A673 (cell line): Measurements from ENCODE around the gene NCKIPSD. TPM values are rescaled to one million over a fixed set of nuclear protein-coding genes. Genes with fewer than 3 reads are reported as not detected.

Experiments used
- BruUV-seq: library from RNA; stranded (reverse); fragments of 400-500 nt; replicated peaks from 2 replicates; lab custom pipeline; 2021; lab: Mats Ljungman, UMichigan
- CTCF ChIA-PET: fragments of 300-600 bp; sonication (Branson Sonifier 250); formaldehyde crosslinking; loops from one replicate; lab custom pipeline; 2022; ENCODE audit warnings: antibody characterized with exemption; lab: Charles Lee
- POLR2A ChIA-PET: fragments of 300-600 bp; sonication (Branson Sonifier 250); formaldehyde crosslinking; loops from one replicate; lab custom pipeline; 2022; ENCODE audit warnings: antibody characterized with exemption; ENCODE audit not compliant: low non-redundant PET; lab: Charles Lee
- DNase-seq: peaks from one replicate; pipeline ENCODE4 v3.0.0-alpha.2; 2015; ENCODE audit warnings: low spot score
- H3K27ac ChIP-seq: fragments of 200-600 bp; sonication (generic); 2 replicates; pipeline ENCODE4 v1.5.1; 2016; ENCODE audit warnings: mixed run types, low read depth, mild to moderate bottlenecking, mixed read lengths, antibody characterized with exemption, low read length; ENCODE audit not compliant: poor library complexity, severe bottlenecking
- H3K27me3 ChIP-seq: fragments of 200-600 bp; sonication (generic); replicated peaks from 2 replicates; pipeline ENCODE4 v1.6.1; 2017; ENCODE audit warnings: mixed run types, low read depth, mild to moderate bottlenecking, mixed read lengths, antibody characterized with exemption, low read length; ENCODE audit not compliant: insufficient read depth, poor library complexity
- H3K36me3 ChIP-seq: fragments of 200-600 bp; sonication (generic); 2 replicates; pipeline ENCODE4 v1.6.1; 2016; ENCODE audit warnings: mixed run types, mild to moderate bottlenecking, mixed read lengths, antibody characterized with exemption, low read length; ENCODE audit not compliant: insufficient read depth, poor library complexity, severe bottlenecking
- H3K4me1 ChIP-seq: fragments of 200-600 bp; sonication (generic); 2 replicates; pipeline ENCODE4 v1.6.1; 2017; ENCODE audit warnings: mixed run types, mild to moderate bottlenecking, mixed read lengths, antibody characterized with exemption, low read length; ENCODE audit not compliant: insufficient read depth, poor library complexity, severe bottlenecking
- H3K4me3 ChIP-seq: fragments of 200-600 bp; sonication (generic); 2 replicates; pipeline ENCODE4 v1.5.1; 2016; ENCODE audit warnings: low read depth, mixed run types, mild to moderate bottlenecking, mixed read lengths, low read length; ENCODE audit not compliant: poor library complexity, severe bottlenecking
- H3K9me3 ChIP-seq: fragments of 200-600 bp; sonication (generic); 2 replicates; pipeline ENCODE4 v1.6.1; 2016; ENCODE audit warnings: mixed run types, low read depth, mild to moderate bottlenecking, mixed read lengths, antibody characterized with exemption, low read length; ENCODE audit not compliant: poor library complexity, severe bottlenecking
- EZH2 ChIP-seq: fragments of 200-600 bp; sonication (generic); IDR thresholded peaks from 2 replicates; pipeline ENCODE4 v1.6.1; 2017; ENCODE audit warnings: borderline replicate concordance, low read depth, mild to moderate bottlenecking, mixed read lengths, antibody characterized with exemption, low read length; ENCODE audit not compliant: poor library complexity, severe bottlenecking
- intact Hi-C: fragments of 100-400 bp; cut with micrococcal nuclease; formaldehyde crosslinking; loops from one replicate; pipeline ENCODE4 v1.10.0; 2022; ENCODE audit not compliant: unreplicated experiment
- total RNA-seq: library from RNA; stranded (reverse); gene quantifications from 2 replicates; pipeline ENCODE4 v1.2.3, GENCODE V29; 2021
- TF ChIP-seq, protein P1 (sequence below): fragments of 300-800, 200-600 bp; sonication (generic); conservative IDR thresholded peaks from 2 replicates; pipeline ENCODE4 v1.5.1; 2017; ENCODE audit warnings: low read depth, mild to moderate bottlenecking, antibody characterized with exemption, low read length, moderate library complexity, mixed read lengths

The NCKIPSD gene
- total RNA-seq, 1 experiment from 2014 or later: 15.0 TPM

- H3K27me3 ChIP-seq: no peaks in the 10 kb centered on the region
- H3K36me3 ChIP-seq: no peaks in the 10 kb centered on the region
- TF ChIP-seq EZH2: no peak
- TF ChIP-seq, protein P1, sequence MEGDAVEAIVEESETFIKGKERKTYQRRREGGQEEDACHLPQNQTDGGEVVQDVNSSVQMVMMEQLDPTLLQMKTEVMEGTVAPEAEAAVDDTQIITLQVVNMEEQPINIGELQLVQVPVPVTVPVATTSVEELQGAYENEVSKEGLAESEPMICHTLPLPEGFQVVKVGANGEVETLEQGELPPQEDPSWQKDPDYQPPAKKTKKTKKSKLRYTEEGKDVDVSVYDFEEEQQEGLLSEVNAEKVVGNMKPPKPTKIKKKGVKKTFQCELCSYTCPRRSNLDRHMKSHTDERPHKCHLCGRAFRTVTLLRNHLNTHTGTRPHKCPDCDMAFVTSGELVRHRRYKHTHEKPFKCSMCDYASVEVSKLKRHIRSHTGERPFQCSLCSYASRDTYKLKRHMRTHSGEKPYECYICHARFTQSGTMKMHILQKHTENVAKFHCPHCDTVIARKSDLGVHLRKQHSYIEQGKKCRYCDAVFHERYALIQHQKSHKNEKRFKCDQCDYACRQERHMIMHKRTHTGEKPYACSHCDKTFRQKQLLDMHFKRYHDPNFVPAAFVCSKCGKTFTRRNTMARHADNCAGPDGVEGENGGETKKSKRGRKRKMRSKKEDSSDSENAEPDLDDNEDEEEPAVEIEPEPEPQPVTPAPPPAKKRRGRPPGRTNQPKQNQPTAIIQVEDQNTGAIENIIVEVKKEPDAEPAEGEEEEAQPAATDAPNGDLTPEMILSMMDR: no peak
- POLR2A ChIA-PET: no interaction called here
- no peaks in the 10 kb centered on the region for H3K4me1 ChIP-seq
- DNase-seq: no peak
- no peak overlapping the region for H3K4me3 ChIP-seq
- intact Hi-C loops: no loop called here
- no peak overlapping the region for H3K27ac ChIP-seq
- no TSS peak for BruUV-seq
- H3K9me3 ChIP-seq: no peaks in the 10 kb centered on the region
- CTCF ChIA-PET: no interaction called here
Measured at GRCh38 chr3:48652923-48653715, 32.6 kb downstream of the NCKIPSD start.

DNA sequence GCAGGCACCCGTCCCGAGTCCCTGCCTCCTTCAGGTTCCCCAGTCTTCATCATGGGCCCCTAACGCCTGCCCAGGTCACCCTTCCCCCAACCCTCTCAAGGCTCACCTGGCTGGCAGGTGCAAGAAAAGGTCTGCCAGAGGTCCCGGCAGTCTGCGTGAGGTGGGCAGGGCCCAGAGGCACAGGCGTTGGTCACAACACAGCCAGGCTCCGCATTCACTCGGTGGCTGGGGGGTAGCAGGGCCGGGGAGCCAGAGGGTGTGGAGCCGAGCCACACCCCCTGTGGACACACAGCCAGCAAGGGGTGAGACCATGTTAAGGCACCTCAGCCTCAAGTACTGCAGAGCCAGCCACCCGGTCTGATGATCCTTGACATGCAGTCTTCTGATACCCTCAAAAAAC lies 33.9 kb downstream of the NCKIPSD start:
- no peak for DNase-seq
- Histone ChIP-seq H3K27ac (no peak overlapping the region), H3K36me3 (no peaks in the 10 kb centered on the region), H3K9me3 (no peaks in the 10 kb centered on the region), H3K4me1 (no peaks in the 10 kb centered on the region), H3K27me3 (no peaks in the 10 kb centered on the region), H3K4me3 (no peak overlapping the region)
- ChIA-PET POLR2A (no interaction called here), CTCF (no interaction called here)
- no TSS peak for BruUV-seq
- intact Hi-C loops: no loop called here
- TF ChIP-seq EZH2: no peak
- TF ChIP-seq, protein P1: no peak

DNA sequence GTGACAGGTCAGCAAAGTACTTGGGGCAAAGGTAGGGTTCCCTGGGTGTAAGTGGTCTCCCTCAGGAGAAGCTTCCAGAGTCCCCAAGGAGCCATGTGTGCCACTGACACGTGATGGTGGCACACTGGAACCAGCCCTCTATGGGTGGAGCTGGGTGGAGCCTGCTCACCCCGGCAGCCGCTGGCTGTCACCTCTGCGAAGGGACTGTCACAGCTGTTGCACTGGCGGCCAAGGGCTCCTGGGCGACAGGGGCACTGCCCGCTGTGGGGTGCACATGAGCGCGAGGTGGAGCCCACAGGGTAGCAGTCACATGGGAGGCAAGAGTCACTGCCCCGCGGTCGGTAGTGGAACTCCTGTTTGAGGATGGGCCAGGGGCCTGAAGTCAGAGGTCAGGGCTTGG lies 35.0 kb downstream of the NCKIPSD start:
- BruUV-seq: no TSS peak
- H3K4me3 ChIP-seq: no peak overlapping the region
- H3K27ac ChIP-seq: no peak overlapping the region
- TF ChIP-seq, protein P1: no peak
- intact Hi-C loops: no loop called here
- no peaks in the 10 kb centered on the region for H3K36me3 ChIP-seq
- no peak for DNase-seq
- POLR2A ChIA-PET: no interaction called here
- no peaks in the 10 kb centered on the region for H3K4me1 ChIP-seq
- CTCF ChIA-PET: no interaction called here
- no peaks in the 10 kb centered on the region for H3K27me3 ChIP-seq
- no peaks in the 10 kb centered on the region for H3K9me3 ChIP-seq
